Measurements from ENCODE around the gene TMEM11.

Gene TMEM11

DNA sequence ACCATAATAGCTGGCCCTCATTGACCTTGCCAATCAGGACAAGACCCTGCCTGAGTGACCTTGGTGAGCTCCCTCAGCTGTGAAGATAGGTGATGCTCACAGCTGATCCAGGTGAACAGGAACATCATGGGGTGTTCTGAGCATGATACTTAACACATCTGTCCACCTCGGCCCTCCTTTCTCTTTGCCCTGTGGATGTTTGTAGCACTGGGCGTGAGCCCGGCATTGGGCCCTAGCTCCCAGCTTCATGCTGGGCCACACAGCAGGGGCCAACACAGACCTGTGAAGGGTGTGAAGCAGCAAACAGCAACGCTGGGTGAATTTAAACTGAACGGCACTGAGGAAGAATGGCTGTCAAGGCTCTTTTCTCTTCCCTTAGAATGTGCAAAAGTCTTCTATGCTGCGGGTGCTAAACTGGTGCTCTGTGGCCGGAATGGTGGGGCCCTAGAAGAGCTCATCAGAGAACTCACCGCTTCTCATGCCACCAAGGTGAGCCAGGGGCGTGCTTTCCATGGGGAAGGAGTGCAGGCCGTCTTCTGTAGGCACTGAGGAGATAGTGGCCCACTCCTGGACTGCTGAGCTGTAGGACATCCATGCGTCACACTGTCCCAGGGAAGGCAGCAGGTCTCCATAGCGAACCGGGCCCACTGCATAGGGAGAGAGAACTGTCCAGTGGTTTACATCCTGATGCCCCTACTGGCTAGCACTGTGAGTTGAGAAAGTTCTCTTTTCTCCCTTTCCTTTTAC is 35.9 kb downstream of the TMEM11 start:
- DNase-seq = no peak

DNA sequence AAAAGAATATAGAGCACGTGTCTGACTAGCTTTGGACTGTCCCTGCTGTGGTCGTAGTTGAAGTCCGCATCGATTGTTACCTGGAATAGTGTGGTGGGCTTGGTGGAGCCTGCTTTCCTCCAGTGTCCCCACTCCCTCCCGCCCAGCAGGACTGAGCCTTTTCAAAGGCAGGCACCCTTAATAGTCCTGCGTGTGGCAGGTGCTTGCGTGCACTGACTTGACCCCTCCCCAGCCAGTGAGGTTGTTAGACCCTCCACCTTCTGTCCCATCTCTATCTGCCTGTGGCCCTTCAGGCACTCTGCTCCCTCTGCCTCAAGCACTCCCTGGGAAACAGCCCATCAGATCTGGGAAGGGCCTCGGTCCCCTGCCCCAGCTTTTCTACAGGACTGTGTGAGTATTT is 36.6 kb downstream of the TMEM11 start:
- no peak for DNase-seq

DNA sequence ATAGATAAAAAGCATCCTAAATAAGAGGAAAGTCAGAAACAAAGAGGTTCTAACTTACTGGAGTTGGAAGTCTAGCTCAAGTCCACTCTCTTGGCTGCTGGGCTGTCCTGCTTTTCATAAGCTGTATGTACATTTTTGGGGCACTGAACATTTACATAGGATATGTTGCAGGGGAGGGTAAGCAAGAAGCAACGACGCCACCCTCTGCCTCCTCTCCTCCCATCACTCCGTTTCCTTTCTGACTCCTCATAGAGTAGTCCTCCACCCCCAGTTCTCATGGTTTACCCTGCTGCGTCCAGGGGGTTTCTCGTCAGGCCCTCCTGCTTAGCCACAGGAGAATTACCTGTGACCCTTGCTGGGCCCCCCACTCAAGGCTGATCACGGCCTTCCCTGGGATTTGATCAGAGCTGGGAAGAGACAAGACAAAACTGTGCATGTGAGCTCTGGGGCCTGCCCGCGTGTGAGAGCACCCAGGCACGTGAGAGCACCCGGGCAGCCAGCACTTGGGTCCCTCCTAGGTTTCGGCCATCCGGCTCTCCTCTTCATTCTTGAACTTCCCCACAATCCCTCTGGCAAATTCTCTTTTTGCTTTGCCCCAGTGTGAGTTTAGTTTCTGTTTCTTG is 37.1 kb downstream of the TMEM11 start:
- DNase-seq = no peak

DNA sequence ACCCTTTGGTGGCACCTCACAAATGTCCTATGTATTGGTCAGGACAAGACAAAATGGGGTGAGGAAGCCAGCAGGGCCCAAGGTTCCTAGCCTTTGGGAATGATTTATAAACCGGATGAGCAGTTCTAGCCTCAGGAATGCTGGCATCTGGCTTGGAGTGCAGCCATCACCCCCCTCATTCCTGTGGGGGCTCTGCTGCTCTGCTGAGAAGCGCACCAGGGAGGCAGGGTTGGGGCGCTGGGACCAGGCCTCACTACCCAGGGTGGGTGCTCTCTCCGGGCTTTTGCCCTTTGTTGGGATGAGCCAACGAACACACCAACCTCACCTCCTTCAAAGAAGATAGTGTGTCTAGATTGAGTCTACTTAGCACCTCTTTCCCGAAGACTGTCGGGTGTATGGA is 39.2 kb downstream of the TMEM11 start:
- DNase-seq = no peak

DNA sequence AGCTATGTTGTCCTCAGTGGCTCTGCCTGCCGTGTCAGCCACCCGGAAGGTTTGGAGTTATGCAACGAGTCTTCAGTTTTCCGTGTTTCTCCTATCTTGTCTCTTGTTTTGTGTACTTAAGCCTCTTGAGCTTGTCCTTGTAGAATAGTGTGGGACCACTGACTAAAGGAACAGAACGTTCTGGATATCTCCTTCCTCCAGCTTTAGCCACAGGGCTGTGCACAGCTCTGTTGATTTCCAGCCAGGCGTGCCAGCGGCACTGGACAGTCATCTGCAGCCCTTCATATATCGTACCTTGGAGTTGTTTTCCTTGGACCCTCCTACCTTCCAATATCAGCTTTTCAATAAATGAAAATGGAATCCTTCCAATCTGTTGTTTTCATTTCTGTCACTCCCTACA is 39.8 kb downstream of the TMEM11 start:
- no peak for DNase-seq

DNA sequence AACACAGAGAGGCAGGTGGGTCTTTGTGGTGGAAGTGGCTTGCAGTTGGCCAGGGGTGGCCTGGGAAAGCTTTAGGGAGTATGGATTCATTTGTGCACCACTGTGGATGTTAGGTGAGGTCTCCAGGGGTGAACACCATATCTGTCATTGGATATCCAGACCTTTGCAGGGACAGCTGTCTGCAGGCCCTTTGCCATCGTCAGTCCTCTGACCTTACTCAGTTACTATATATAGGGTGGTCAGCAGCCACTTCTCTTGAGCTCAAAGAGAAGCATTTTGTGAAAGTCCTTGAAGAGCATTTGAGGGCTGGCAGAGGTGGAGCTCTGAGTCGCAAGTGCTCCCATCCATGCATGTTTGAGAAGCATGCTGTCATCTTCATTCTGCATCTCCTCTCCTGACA is 40.4 kb downstream of the TMEM11 start:
- no peak for DNase-seq

DNA sequence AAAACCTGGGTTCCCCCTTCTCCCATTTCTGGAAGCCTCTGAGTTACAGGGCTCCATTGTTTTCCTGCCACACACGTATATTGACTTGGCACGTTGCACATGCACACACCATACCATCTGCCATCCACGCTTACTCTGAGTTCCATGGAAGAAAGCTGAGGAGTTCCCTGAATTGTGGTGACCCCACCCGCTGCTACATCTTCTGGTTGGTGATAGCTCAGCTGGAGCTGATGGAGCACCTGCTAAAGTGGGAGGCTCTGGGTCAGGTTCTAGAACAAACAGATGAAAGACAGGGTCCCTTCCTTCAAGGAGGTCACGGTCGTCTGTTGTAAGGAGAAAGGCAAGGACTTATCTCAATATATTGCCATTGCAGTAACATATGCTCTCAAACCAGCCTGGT is 41.1 kb downstream of the TMEM11 start:
- DNase-seq = no peak

DNA sequence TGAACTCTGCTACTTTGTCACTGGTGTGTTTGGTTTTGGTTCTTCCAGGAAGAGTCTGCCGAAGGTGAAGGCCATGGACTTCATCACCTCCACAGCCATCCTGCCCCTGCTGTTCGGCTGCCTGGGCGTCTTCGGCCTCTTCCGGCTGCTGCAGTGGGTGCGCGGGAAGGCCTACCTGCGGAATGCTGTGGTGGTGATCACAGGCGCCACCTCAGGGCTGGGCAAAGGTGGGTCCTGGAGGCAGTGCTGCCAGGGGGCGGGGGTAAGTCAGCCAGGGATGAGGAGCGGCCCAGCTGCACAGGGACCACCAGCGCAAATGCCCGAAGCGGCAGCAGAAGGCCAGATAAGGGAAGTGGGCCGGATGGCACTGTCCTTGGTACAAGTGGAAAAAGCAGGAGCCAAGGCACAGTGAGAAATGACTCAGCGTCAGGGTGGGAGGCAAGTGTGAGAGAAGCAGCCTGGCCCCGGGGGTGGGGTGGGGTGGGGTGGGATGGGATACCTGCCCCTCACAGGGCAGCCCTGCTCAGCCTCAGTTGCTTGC is 41.9 kb downstream of the TMEM11 start:
- DNase-seq = no peak

DNA sequence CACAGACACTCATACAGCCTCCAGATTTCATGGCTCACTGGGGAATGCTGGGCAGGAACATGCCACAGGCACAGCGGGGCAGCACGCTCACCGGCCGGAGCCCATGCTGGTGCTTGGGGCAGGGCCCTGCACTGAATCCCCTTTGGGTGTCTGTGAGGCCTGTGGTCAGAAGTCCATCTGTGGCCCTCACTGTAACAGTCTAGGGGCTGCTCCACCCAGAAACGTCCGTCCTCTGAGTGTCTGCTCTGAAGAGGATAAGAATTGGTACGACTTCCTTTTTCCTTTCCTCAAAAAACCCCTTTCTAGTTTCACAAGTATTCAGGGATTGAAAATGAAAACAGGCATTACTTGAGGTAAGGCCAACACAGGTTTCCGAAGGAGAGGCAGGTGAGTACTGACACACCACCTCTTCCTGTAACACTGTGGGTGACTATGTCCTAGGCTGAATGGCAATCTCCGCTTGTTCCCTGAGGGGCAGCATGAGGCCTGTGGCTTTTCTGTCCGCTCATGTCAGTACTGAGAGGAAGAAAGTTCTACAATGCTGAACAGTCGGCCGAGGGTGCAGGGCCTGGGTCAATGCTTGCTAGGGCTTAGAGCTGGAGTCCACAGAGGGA is 42.5 kb downstream of the TMEM11 start:
- no peak for DNase-seq

DNA sequence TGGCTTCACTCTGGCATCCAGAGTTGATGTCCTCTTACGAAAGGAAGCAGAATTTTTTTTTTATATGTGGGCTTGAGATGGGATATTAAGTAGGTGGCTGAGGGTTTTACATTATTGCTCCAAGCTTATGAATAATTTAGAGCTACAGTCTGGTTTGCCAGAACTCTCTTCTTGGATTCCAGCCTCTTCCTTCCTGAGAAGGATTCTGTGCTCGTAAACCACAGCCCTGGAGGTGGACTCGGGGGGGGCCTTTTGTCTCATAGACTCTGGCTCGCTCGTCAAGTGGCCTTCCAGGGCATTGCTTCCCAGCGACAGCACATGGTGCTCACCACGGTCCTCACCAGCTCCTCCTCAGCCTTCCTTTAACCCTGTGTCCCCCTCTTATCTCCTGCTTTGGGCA is 43.2 kb downstream of the TMEM11 start:
- DNase-seq = no peak

DNA sequence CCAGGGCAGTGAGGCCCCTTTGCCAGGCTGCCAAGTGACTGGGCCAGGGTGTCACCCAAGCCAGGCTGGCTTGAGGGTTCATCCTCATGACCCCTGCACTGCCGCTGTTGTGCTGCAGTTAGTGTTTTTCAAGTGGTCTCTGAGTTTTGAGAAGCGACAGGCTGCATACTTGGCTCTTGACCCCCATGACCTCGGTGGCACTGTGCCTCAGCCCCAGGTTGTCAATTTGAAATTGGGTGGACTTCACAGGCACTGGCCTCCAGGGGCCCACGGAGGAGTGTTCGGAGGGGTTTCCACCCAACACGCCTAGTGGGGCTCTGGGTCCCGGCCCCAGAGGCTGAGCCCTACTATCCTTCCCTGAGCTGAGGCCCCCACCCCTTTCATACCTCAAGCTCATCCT is 44.5 kb downstream of the TMEM11 start:
- no peak for DNase-seq

DNA sequence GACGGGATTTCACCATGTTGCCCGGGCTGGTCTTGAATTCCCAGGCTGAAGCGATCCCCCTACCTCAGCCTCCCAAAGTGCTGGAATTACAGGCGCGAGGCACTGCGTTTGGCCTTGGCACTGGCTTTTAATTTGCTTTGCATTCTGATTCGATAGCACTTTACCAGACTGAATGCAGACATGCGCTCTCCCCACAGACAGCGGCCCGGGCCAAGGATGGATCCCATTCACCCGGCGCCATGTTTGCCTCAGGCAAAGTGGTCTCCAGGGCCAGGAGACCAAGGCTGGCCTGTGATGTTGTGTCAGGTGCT is 45.5 kb downstream of the TMEM11 start:
- no peak for DNase-seq

DNA sequence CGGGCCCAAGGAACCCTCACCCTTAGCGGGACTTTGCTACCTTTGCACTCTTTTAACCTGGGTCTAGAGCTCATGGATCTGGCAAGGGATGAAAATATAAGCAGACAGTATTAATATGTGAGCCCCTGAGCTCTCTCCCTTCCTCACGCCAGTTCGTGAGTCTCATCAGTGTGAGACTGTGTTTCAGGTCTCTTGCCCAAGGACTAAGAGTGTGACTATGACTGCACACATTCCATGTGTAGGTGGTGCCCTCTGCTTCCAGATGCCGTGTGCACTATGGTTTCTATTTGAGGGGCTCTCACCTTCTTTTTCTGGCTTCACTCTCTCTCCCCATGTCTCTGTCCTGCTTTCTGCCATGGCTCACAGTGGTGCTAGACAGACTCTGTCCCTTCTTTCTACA is 46.7 kb downstream of the TMEM11 start:
- DNase-seq = no peak

DNA sequence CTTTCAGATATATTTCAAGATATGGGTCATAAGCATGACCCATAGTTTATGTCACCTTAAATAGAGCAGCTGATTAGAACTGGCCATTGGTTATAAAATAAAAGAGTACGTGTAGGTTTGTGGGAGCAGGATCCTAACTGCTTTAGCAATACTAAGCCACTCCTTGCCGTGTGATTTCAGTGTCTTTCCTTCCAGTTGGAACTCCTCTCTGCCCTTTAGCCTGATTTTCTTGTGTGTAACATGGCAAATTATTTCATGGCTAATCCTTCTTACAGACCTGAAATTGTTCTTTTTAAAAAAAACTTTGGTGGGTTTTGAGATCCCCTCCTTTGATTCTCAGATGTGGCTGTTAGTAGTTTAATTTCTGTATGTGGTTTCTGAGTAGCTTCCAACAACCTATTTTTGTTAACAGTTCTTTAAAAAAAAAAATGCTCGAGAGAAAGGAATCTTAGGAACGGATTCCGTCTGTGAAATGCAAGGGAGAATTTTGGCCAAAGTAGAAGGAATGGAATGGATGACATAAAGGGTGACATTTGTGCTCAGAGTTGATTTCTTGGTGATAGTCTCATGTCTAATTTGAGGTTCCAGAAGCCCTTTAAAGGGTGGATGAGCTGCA is 47.3 kb downstream of the TMEM11 start:
- no peak for DNase-seq

DNA sequence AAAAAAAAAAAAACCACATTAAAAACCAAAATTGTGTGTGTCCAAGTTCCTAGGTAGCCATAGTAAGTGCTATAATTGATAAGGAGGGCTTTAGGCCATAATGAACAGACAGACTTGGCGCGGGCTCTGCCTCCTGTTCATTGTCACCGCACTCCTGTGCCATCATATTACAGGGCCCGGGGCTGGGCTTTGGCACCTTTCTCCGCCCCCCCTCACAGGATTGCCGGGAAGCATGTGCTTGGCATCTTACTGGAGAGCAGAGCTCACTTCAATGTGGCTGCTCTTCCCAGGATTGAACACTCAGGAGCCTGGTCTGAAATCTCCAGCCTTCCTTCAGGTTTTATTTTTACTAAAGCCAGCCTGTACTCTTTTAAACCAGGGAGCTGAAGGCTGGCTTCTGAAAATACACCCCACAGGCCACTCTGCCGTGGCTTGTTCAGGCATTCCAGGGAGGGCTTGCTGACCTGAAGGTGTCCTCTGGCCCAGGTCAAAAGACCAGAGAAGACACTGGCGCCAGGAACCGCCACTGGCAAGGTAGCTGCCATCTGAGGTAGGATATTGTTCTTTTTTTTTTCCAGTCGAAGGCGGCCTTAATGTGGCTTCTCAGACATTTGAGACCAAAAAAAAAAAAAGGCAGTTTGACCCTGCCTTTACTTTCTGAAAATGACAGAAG is 47.9 kb downstream of the TMEM11 start:
- DNase-seq = no peak

DNA sequence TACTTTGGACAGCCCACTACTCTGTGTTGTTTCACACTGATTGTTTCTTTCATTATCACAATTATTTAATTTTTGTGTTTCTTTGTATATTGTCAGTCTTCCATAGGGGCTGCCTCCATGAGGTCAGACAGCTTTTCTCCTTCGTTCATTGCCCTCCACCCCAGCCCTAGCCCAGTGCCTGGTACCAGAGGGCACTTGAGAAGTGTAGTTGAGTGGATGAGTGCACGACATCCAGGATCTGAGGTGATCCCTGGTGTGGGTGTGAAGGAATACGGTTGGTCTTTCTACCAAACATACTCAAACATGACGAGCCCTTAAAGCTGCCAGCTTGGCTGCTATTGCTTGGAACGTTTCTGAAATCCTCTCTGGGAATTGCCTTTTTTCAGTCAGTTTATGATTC is 49.3 kb downstream of the TMEM11 start:
- DNase-seq = no peak

DNA sequence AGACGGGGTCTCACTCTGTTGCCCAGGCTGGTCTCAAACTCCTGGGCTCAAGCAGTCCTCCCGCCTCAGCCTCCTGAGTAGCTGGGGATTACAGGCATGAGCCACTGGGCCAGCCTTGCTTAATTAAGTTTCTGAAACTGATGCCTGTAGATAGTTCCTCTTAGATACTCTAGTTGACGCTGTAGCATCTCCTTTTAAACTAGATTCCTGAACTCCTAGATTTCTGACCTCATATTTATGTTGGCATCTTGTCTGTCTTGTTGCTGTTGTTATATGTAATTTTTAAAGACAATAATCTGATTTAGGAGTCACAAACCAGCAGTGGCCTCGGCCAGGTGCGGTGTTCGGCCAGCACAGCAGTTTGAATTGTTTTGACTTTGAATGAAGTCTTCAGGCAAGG is 49.7 kb downstream of the TMEM11 start:
- no peak for DNase-seq

DNA sequence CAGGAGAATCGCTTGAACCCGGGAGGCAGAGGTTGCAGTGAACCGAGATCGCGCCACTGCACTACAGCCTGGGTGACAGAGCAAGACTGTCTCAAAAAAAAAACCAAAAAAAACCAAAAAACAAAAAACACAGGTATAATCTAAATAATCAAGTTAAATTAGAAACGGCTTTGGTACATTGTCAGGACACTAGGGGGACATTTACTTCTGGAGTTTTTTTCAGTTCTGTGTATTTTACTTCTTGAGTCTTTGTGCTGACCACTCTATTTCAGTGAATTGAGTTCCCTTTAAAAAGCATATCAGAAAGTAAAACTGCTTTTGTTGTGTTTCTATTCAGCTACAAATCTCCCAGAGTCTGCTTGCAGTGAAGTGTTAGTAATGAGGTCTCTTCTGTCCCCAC is 50.9 kb downstream of the TMEM11 start:
- no peak for DNase-seq

DNA sequence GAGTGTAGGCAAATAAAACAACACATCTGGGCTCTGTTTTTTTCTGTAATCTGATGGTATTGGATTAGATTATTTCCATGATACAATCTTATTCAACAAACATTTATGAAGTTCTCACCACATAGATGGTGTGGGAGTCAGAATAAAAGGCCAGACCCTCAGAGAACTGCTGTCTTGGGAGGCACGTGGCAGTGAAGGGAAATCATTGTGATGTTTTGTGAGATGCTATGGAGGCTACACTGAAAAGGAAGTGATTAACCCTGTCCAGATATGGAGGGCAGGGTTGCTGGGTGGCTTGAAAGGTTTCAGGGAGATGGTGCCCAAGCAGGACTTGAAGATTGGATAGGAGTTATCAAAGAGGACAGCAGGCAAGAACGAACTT is 51.6 kb downstream of the TMEM11 start:
- DNase-seq = no peak

DNA sequence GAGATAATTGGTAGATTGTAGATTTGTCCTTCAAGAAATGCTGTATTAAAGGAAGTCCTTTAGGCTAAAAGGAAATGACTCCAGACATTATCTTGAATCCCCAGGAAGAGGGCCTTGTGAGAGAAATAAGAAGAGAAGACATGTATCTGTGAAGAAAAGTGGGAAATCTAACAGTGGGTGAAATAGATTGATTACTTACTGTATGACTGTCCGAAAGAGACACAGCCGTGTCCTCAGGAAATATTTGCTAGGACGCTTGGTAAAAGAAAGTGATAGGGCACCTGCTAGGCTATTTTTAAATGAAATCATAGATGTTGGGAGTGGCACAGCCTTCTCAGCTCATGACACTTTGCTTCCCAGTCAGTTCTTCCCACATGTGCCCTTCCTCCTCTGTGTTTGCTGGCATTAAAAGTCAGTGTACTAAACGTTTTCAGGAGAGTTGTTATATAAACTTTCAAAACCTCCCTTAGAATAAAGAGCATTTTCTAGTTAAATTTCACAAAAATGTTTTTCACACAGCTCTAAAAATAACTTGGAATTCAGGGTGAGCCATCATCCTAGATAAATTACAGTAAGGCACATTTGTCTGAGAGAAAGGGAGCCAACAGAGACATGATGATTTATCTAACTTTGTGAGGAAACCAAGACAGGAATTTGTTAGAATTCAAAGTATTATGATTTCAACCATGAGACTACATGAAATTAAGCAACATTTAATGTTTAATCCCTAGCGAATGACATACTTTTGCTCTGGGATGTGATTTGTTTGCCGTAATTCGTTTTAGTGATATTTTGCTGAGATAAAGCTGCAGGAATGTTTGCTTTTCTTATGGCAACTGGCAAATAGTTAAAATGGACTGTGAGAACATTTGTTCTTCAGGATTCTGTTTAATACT is 52.2 kb downstream of the TMEM11 start:
- no peak for DNase-seq

DNA sequence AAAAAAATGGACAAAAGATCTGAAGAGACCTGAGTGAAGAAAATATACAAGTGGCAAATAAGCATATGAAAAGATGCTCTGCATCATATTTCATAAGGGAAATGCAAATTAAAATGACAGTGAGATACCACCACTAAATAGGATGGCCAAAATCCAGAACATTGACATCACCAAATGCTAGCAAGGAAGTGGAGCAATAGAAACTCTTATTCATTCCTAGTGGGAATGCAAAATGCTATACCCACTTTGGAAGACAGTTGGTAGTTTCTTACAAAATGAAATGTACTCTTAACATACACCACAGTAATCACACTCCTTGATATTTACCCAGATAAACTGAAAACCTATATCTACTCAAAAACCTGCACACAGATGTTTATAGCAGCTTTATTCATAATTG is 53.6 kb downstream of the TMEM11 start:
- no peak for DNase-seq

DNA sequence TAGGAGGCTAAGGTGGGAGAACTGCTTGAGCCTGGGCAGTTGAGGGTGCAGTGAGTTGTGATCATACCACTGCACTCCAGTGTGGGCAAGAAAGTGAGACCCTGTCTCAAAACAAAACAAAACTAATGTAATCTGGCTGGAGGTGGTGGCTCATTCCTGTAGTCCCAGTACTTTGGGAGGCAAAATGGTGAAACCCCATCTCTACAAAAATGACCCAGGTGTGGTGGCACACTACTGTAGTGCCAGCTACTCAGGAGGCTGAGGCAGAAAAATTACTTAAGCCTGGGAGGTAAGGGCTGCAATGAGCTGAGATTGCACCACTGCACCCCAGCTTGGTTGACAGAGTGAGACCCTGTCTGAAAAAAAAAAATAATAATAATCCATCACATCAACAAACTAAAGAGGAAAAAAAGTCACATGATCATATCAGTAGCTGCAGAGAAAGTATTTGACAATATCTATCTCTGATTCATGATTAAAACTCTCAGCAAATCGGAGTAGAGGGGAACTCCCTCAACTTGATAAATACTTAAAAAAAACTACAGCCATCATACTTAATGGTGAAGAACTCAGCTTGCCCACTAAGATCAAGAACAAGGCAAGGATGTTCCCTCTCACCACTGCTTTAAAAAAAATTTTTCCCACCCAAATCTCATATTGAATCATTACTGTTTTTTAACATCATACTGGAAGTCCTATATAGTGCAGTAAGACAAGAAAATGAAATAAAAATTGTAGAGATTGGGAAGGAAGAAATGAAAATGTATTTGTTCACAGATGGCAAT is 56.2 kb downstream of the TMEM11 start:
- no peak for DNase-seq

Measured in activated T-cell treated with anti-CD3 and anti-CD28 coated beads, Interleukin-2, amount 50 U/mL, for 1 hour (primary cell).